Measurements from ENCODE around the gene ZNF208.
"Not testable (repeated sequence)": the region's sequence is repeated elsewhere in the genome, so short reads cannot be mapped to it uniquely, and the experiment has no call there.

ZNF208 gene

GRCh38 chr19:21902571-21902970 is 108.2 kb downstream of the ZNF208 start:
- no peaks in the 10 kb centered on the region for H3K27me3 ChIP-seq (ENCODE audit: insufficient read depth, low read length, poor library complexity)
- no peaks in the 10 kb centered on the region for H3K36me3 ChIP-seq (ENCODE audit: control insufficient read depth, insufficient read depth, low read length)
- DNase-seq, result no peak
- H3K9ac ChIP-seq (ENCODE audit: low read length), result no peak overlapping the region
- H3K4ac ChIP-seq (ENCODE audit: low read depth, low read length), result no peak overlapping the region
- H3K4me1 ChIP-seq (ENCODE audit: control insufficient read depth, low read depth, low read length), result no peaks in the 10 kb centered on the region
- no peak overlapping the region for H3K18ac ChIP-seq (ENCODE audit: low read length)
- no peaks in the 10 kb centered on the region for H3K79me1 ChIP-seq (ENCODE audit: low read length)
- no peak overlapping the region for H3K27ac ChIP-seq (ENCODE audit: low read depth, low read length)
- no peak overlapping the region for H3K4me2 ChIP-seq (ENCODE audit: low read length)
- H3K56ac ChIP-seq (ENCODE audit: low read length), result no peak overlapping the region
- no peak overlapping the region for H3K4me3 ChIP-seq (ENCODE audit: low read length)
- H2BK120ac ChIP-seq (ENCODE audit: low read depth, low read length), result no peak overlapping the region
- H4K8ac ChIP-seq (ENCODE audit: low read depth, low read length), result no peak overlapping the region
- H2AK5ac ChIP-seq (ENCODE audit: low read length), result no peak overlapping the region
- H4K5ac ChIP-seq (ENCODE audit: low read length), result no peak overlapping the region
- no peak overlapping the region for H2BK15ac ChIP-seq (replicated peaks; ENCODE audit: low read depth)
- no peaks in the 10 kb centered on the region for H3K79me2 ChIP-seq (ENCODE audit: control insufficient read depth, insufficient read depth, low read length)
- H3K23ac ChIP-seq (ENCODE audit: low read length), result no peak overlapping the region
- WGBS (ENCODE audit: extremely low coverage, insufficient coverage, low lambda C conversion rate), result no CpG with 5 or more reads among the region's 1 CpG
- H2BK5ac ChIP-seq (ENCODE audit: low read length), result no peak overlapping the region

GRCh38 chr19:21901861-21902260 is 108.9 kb downstream of the ZNF208 start:
- no CpG with 5 or more reads among the region's 3 CpGs for WGBS (ENCODE audit: extremely low coverage, insufficient coverage, low lambda C conversion rate)

GRCh38 chr19:21900401-21900800 is 110.3 kb downstream of the ZNF208 start:
- no peak overlapping the region for H3K9ac ChIP-seq (ENCODE audit: low read length)
- H3K56ac ChIP-seq (ENCODE audit: low read length), result no peak overlapping the region

More at GRCh38 chr19:21901861-21902260, 108.9 kb downstream of the ZNF208 start:
- Histone ChIP-seq H2AK5ac (ENCODE audit: low read length) (no peak overlapping the region), H3K27ac (ENCODE audit: low read depth, low read length) (no peak overlapping the region), H3K4me1 (ENCODE audit: control insufficient read depth, low read depth, low read length) (no peaks in the 10 kb centered on the region), H3K4ac (ENCODE audit: low read depth, low read length) (no peak overlapping the region), H2BK5ac (ENCODE audit: low read length) (no peak overlapping the region), H3K27me3 (ENCODE audit: insufficient read depth, low read length, poor library complexity) (no peaks in the 10 kb centered on the region), H4K8ac (ENCODE audit: low read depth, low read length) (no peak overlapping the region), H2BK120ac (ENCODE audit: low read depth, low read length) (no peak overlapping the region), H3K4me3 (ENCODE audit: low read length) (no peak overlapping the region), H3K79me2 (ENCODE audit: control insufficient read depth, insufficient read depth, low read length) (no peaks in the 10 kb centered on the region), H2BK15ac (replicated peaks; ENCODE audit: low read depth) (no peak overlapping the region), H3K23ac (ENCODE audit: low read length) (no peak overlapping the region), H3K79me1 (ENCODE audit: low read length) (no peaks in the 10 kb centered on the region), H3K56ac (ENCODE audit: low read length) (no peak overlapping the region), H3K9ac (ENCODE audit: low read length) (no peak overlapping the region), H4K5ac (ENCODE audit: low read length) (no peak overlapping the region), H3K36me3 (ENCODE audit: control insufficient read depth, insufficient read depth, low read length) (no peaks in the 10 kb centered on the region), H3K18ac (ENCODE audit: low read length) (no peak overlapping the region), H3K4me2 (ENCODE audit: low read length) (no peak overlapping the region)
- no peak for DNase-seq

GRCh38 chr19:21891086-21891485 is 119.7 kb downstream of the ZNF208 start:
- no peaks in the 10 kb centered on the region for H3K36me3 ChIP-seq (ENCODE audit: control insufficient read depth, insufficient read depth, low read length)
- H3K27ac ChIP-seq (ENCODE audit: low read depth, low read length), result no peak overlapping the region
- no peak overlapping the region for H3K4ac ChIP-seq (ENCODE audit: low read depth, low read length)
- no peak overlapping the region for H3K23ac ChIP-seq (ENCODE audit: low read length)
- H3K4me2 ChIP-seq (ENCODE audit: low read length), result no peak overlapping the region
- no peak for DNase-seq
- H2BK120ac ChIP-seq (ENCODE audit: low read depth, low read length), result no peak overlapping the region
- no peak overlapping the region for H2AK5ac ChIP-seq (ENCODE audit: low read length)
- H3K79me1 ChIP-seq (ENCODE audit: low read length), result no peaks in the 10 kb centered on the region
- no CpG with 5 or more reads among the region's 1 CpG for WGBS (ENCODE audit: extremely low coverage, insufficient coverage, low lambda C conversion rate)
- H2BK15ac ChIP-seq (replicated peaks; ENCODE audit: low read depth), result no peak overlapping the region
- no peak overlapping the region for H4K5ac ChIP-seq (ENCODE audit: low read length)
- H3K18ac ChIP-seq (ENCODE audit: low read length), result no peak overlapping the region
- no peaks in the 10 kb centered on the region for H3K4me1 ChIP-seq (ENCODE audit: control insufficient read depth, low read depth, low read length)
- no peaks in the 10 kb centered on the region for H3K27me3 ChIP-seq (ENCODE audit: insufficient read depth, low read length, poor library complexity)
- H3K56ac ChIP-seq (ENCODE audit: low read length), result no peak overlapping the region
- no peak overlapping the region for H4K8ac ChIP-seq (ENCODE audit: low read depth, low read length)
- no peak overlapping the region for H3K9ac ChIP-seq (ENCODE audit: low read length)
- no peak overlapping the region for H3K4me3 ChIP-seq (ENCODE audit: low read length)
- H3K79me2 ChIP-seq (ENCODE audit: control insufficient read depth, insufficient read depth, low read length), result no peaks in the 10 kb centered on the region
- H2BK5ac ChIP-seq (ENCODE audit: low read length), result no peak overlapping the region

More at GRCh38 chr19:21900401-21900800, 110.3 kb downstream of the ZNF208 start:
- WGBS (ENCODE audit: extremely low coverage, insufficient coverage, low lambda C conversion rate), result no CpG with 5 or more reads among the region's 1 CpG
- no peaks in the 10 kb centered on the region for H3K79me1 ChIP-seq (ENCODE audit: low read length)
- no peak overlapping the region for H3K4me3 ChIP-seq (ENCODE audit: low read length)
- H2AK5ac ChIP-seq (ENCODE audit: low read length), result no peak overlapping the region
- no peak overlapping the region for H3K4ac ChIP-seq (ENCODE audit: low read depth, low read length)
- H3K36me3 ChIP-seq (ENCODE audit: control insufficient read depth, insufficient read depth, low read length), result no peaks in the 10 kb centered on the region
- no peak overlapping the region for H3K23ac ChIP-seq (ENCODE audit: low read length)
- H3K4me1 ChIP-seq (ENCODE audit: control insufficient read depth, low read depth, low read length), result no peaks in the 10 kb centered on the region
- H3K27ac ChIP-seq (ENCODE audit: low read depth, low read length), result no peak overlapping the region
- H2BK15ac ChIP-seq (replicated peaks; ENCODE audit: low read depth), result no peak overlapping the region
- no peak for DNase-seq
- no peak overlapping the region for H3K4me2 ChIP-seq (ENCODE audit: low read length)
- H3K79me2 ChIP-seq (ENCODE audit: control insufficient read depth, insufficient read depth, low read length), result no peaks in the 10 kb centered on the region
- H3K27me3 ChIP-seq (ENCODE audit: insufficient read depth, low read length, poor library complexity), result no peaks in the 10 kb centered on the region
- no peak overlapping the region for H4K5ac ChIP-seq (ENCODE audit: low read length)
- H2BK5ac ChIP-seq (ENCODE audit: low read length), result no peak overlapping the region
- H3K18ac ChIP-seq (ENCODE audit: low read length), result no peak overlapping the region
- no peak overlapping the region for H2BK120ac ChIP-seq (ENCODE audit: low read depth, low read length)
- H4K8ac ChIP-seq (ENCODE audit: low read depth, low read length), result no peak overlapping the region

- DNase-seq, result peak; percentile 3
- not testable (repeated sequence) for H2BK120ac ChIP-seq (ENCODE audit: low read depth, low read length); H3K27me3 ChIP-seq (ENCODE audit: insufficient read depth, low read length, poor library complexity); H3K4me1 ChIP-seq (ENCODE audit: control insufficient read depth, low read depth, low read length); H3K9ac ChIP-seq (ENCODE audit: low read length); H3K4me2 ChIP-seq (ENCODE audit: low read length); H3K56ac ChIP-seq (ENCODE audit: low read length); H2BK5ac ChIP-seq (ENCODE audit: low read length); H3K23ac ChIP-seq (ENCODE audit: low read length); H2AK5ac ChIP-seq (ENCODE audit: low read length); H3K4ac ChIP-seq (ENCODE audit: low read depth, low read length); H3K18ac ChIP-seq (ENCODE audit: low read length); H3K36me3 ChIP-seq (ENCODE audit: control insufficient read depth, insufficient read depth, low read length); H2BK15ac ChIP-seq (replicated peaks; ENCODE audit: low read depth); H3K79me2 ChIP-seq (ENCODE audit: control insufficient read depth, insufficient read depth, low read length); H3K4me3 ChIP-seq (ENCODE audit: low read length); H4K8ac ChIP-seq (ENCODE audit: low read depth, low read length); H4K5ac ChIP-seq (ENCODE audit: low read length); H3K79me1 ChIP-seq (ENCODE audit: low read length); H3K27ac ChIP-seq (ENCODE audit: low read depth, low read length)
- no CpG with 5 or more reads among the region's 9 CpGs for WGBS (ENCODE audit: extremely low coverage, insufficient coverage, low lambda C conversion rate)
Observed at GRCh38 chr19:21890017-21890416, 120.7 kb downstream of the ZNF208 start.

GRCh38 chr19:21885516-21885915 is 125.2 kb downstream of the ZNF208 start:
- not testable (repeated sequence) for H3K56ac ChIP-seq (ENCODE audit: low read length); H3K9ac ChIP-seq (ENCODE audit: low read length)
- no CpG with 5 or more reads among the region's 2 CpGs for WGBS (ENCODE audit: extremely low coverage, insufficient coverage, low lambda C conversion rate)

More at GRCh38 chr19:21885516-21885915, 125.2 kb downstream of the ZNF208 start:
- not testable (repeated sequence) for H4K5ac ChIP-seq (ENCODE audit: low read length); H3K4me1 ChIP-seq (ENCODE audit: control insufficient read depth, low read depth, low read length); H2BK5ac ChIP-seq (ENCODE audit: low read length); H2AK5ac ChIP-seq (ENCODE audit: low read length); H3K23ac ChIP-seq (ENCODE audit: low read length); H3K4ac ChIP-seq (ENCODE audit: low read depth, low read length); H3K79me2 ChIP-seq (ENCODE audit: control insufficient read depth, insufficient read depth, low read length); H3K79me1 ChIP-seq (ENCODE audit: low read length); H2BK15ac ChIP-seq (replicated peaks; ENCODE audit: low read depth); DNase-seq; H3K18ac ChIP-seq (ENCODE audit: low read length); H3K27me3 ChIP-seq (ENCODE audit: insufficient read depth, low read length, poor library complexity); H3K4me3 ChIP-seq (ENCODE audit: low read length); H2BK120ac ChIP-seq (ENCODE audit: low read depth, low read length); H3K4me2 ChIP-seq (ENCODE audit: low read length); H4K8ac ChIP-seq (ENCODE audit: low read depth, low read length); H3K27ac ChIP-seq (ENCODE audit: low read depth, low read length); H3K36me3 ChIP-seq (ENCODE audit: control insufficient read depth, insufficient read depth, low read length)

All from mesendoderm (in vitro differentiated cells).